ENCODE measurements around the gene MLLT11.

The MLLT11 gene

DNA sequence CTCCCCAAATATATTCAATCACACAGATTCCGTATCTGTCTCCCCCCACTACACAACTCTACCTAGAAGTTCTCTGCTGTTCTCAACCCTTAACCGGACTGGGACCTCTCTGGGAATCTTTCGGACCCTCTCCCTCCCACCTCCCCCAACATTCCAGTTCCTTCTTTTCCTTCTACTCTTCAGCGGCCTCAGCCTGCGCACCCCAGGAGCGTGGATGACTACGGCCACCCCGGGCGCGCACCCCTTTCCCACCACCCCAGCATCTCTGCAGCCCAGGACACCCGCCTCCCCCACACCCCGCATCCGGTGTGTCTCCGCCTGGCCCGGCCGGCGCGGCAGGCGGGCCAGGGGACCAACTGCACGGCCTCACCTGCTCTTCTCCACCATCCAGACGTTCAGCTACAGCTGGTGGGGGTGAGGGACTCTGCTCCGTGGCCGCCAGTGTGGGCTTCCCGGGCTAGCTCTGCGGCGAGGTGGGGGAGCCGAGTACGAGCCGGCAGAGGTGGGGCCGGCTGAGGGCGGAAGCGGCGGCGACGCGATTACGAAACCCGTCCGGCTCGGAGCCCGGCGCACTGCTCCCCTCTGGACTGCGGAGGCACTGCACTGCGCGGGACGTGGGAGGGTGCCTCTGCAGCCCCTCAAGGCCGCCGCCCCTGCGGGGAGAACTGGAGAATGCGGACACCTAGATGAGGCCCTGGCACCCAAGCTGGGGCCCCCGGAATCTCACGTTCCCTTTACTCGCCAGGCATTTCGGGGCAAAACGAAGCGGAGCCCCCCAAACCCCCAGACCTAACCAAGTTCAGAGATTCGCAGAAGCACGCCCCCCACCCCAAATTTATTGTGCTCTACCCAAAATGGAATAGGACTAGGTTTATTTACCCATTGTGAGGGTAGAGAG lies 839 bp upstream of the MLLT11 start, which contains the start of gene CDC42SE1:
Gene CDC42SE1 (minus strand): TSS at position 514 of the 898 bp plus-strand sequence. CDS start 3,892 bp downstream, outside the sequence.
- Histone ChIP-seq H3K9ac (ENCODE audit: low read depth, low read length) (peak within 1 kb of the TSS; percentile 90), H3K9me3 (ENCODE audit: control insufficient read depth, insufficient read depth, low read length) (no peaks in the 10 kb centered on the region), H3K27me3 (ENCODE audit: control insufficient read depth, insufficient read depth, low read length) (no peaks in the 10 kb centered on the region), H3K4me3 (ENCODE audit: low read depth, low read length) (peak within 1 kb of the TSS; percentile 95), H3K4me1 (ENCODE audit: control insufficient read depth, insufficient read depth, low read length) (peaks cover 10% of the 10 kb centered on the region), H3K36me3 (ENCODE audit: control insufficient read depth, insufficient read depth, low read length) (peaks cover 9% of the 10 kb centered on the region)

DNA sequence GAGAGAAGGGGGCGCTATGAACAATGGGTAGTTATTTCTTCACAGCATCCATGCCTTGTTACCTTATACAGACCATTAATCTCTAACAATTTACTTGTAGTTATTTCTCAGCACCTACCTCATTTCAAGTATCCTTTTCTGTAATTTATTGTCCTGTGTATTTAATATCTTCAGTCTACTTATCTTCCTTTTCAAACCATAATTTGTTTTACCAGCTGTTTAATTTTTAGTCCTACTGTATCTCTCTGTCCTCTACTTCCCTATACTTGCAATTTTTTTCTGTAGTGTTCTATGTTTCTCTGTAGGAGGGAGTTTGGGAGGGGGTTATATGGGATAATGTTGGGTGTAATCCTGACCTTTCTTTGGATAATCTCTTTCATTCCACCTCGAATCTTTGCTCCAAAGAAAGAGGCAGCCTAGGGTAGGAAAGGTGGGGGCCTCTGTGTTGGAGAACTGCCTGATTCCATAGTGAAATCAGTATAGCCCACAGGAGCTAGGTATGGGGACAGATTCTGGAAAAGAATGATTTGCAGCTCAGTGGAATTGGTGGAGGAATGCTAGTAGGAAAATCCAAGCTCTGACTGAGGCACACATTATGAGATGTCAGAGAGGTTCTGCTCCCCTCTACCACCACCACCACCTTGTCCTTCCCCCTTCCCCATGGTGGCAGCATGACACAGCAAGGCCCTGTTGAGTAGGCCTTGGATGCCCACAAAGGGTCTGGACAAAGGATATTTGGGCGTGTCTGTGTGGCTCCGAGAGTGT lies 642 bp downstream of the MLLT11 start:
- Histone ChIP-seq H3K9me3 (ENCODE audit: control insufficient read depth, insufficient read depth, low read length) (no peaks in the 10 kb centered on the region), H3K4me1 (ENCODE audit: control insufficient read depth, insufficient read depth, low read length) (peaks cover 11% of the 10 kb centered on the region), H3K9ac (ENCODE audit: low read depth, low read length) (peak overlapping the region; percentile 61), H3K4me3 (ENCODE audit: low read depth, low read length) (peak overlapping the region; percentile 95), H3K27me3 (ENCODE audit: control insufficient read depth, insufficient read depth, low read length) (no peaks in the 10 kb centered on the region), H3K36me3 (ENCODE audit: control insufficient read depth, insufficient read depth, low read length) (peaks cover 1% of the 10 kb centered on the region)

DNA sequence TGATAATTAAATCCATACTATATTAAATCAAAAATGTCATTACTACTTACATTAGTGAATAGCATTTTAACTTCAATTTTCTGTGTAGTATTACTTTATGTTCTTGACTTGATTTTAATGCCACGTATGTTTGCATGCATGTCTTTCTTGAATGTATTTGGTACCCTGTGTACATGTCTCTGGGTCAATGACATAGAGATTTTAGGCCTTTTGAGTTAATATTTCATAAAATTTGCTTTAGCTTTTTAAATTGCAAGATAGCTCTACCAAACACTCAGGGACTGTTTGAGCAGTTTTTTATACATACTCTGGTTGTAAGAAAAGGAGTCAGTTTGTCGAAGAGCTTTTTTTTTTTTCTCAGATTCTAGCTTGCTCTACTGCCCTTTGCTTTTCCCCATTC lies 1.5 kb downstream of the MLLT11 start:
- Histone ChIP-seq H3K9me3 (ENCODE audit: control insufficient read depth, insufficient read depth, low read length) (no peaks in the 10 kb centered on the region), H3K4me3 (ENCODE audit: low read depth, low read length) (peak overlapping the region; percentile 95), H3K4me1 (ENCODE audit: control insufficient read depth, insufficient read depth, low read length) (peaks cover 11% of the 10 kb centered on the region), H3K27me3 (ENCODE audit: control insufficient read depth, insufficient read depth, low read length) (no peaks in the 10 kb centered on the region), H3K36me3 (ENCODE audit: control insufficient read depth, insufficient read depth, low read length) (no peaks in the 10 kb centered on the region), H3K9ac (ENCODE audit: low read depth, low read length) (no peak overlapping the region)

DNA sequence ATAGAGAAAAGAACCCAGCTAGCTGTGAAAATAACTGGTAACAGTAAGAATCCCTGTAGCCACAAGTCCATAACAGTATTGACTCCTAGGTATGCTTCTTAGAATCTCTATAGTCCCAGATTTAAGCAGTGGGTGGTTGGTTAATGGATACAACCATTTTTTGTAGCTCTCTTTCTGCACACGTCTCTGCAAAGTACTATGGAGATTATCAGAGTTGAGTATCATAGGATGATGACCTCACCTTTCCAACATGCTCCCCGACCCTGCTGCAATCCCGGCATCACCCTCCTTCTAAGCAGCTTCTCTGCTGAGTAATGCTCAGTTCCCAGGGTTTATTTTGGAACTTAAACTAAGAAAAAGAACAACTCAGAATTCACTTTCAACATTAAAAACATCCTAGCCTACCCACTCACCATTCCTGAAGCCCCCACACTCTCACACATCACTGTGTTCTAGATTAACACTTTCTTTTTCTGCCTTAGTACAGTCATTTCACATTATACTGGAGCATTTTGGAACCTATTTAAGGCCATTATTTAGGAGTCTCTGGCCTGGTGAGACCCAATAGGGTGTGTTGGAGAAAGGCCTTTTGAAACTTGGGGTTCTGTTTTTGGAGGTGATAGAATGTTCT lies 2.7 kb downstream of the MLLT11 start:
- Histone ChIP-seq H3K27me3 (ENCODE audit: control insufficient read depth, insufficient read depth, low read length) (no peaks in the 10 kb centered on the region), H3K9me3 (ENCODE audit: control insufficient read depth, insufficient read depth, low read length) (no peaks in the 10 kb centered on the region), H3K4me1 (ENCODE audit: control insufficient read depth, insufficient read depth, low read length) (peaks cover 10% of the 10 kb centered on the region), H3K9ac (ENCODE audit: low read depth, low read length) (no peak overlapping the region), H3K36me3 (ENCODE audit: control insufficient read depth, insufficient read depth, low read length) (no peaks in the 10 kb centered on the region), H3K4me3 (ENCODE audit: low read depth, low read length) (no peak overlapping the region)

DNA sequence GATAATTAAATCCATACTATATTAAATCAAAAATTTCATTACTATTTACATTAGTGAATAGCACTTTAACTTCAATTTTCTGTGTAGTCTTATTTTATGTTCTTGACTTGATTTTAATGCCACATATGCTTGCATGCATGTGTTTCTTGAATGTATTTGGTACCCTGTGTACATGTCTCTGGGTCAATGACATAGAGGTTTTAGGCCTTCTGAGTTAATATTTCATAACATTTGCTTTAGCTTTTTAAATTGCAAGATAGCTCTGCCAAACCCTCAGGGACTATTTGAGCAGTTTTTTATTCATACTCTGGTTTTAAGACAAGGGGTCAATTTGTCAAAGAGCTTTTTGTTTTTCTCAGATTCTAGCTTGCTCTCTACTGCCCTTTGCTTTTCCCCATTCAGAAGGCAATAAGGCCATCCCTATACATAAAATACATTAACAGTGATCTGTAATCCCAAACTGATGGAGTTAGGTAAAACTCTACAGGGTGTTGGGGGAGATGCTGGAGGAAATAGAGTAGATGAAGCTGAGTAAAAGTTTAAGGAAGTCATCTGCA lies 5.0 kb downstream of the MLLT11 start:
- Histone ChIP-seq H3K9ac (ENCODE audit: low read depth, low read length) (no peak overlapping the region), H3K4me3 (ENCODE audit: low read depth, low read length) (no peak overlapping the region), H3K27me3 (ENCODE audit: control insufficient read depth, insufficient read depth, low read length) (no peaks in the 10 kb centered on the region), H3K4me1 (ENCODE audit: control insufficient read depth, insufficient read depth, low read length) (peaks cover 7% of the 10 kb centered on the region), H3K36me3 (ENCODE audit: control insufficient read depth, insufficient read depth, low read length) (no peaks in the 10 kb centered on the region), H3K9me3 (ENCODE audit: control insufficient read depth, insufficient read depth, low read length) (no peaks in the 10 kb centered on the region)

DNA sequence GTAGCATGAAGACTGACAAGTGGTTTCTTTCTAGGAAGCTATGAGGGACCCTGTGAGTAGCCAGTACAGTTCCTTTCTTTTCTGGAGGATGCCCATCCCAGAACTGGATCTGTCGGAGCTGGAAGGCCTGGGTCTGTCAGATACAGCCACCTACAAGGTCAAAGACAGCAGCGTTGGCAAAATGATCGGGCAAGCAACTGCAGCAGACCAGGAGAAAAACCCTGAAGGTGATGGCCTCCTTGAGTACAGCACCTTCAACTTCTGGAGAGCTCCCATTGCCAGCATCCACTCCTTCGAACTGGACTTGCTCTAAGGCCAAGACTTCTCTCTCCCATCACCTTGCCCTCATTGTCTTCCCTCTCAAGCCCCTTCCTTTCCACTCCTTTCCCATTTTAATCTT lies 7.0 kb downstream of the MLLT11 start:
- no peak overlapping the region for H3K4me3 ChIP-seq (ENCODE audit: low read depth, low read length)
- peaks cover 3% of the 10 kb centered on the region for H3K4me1 ChIP-seq (ENCODE audit: control insufficient read depth, insufficient read depth, low read length)
- no peaks in the 10 kb centered on the region for H3K27me3 ChIP-seq (ENCODE audit: control insufficient read depth, insufficient read depth, low read length)
- H3K9ac ChIP-seq (ENCODE audit: low read depth, low read length) = no peak overlapping the region
- H3K9me3 ChIP-seq (ENCODE audit: control insufficient read depth, insufficient read depth, low read length) = no peaks in the 10 kb centered on the region
- no peaks in the 10 kb centered on the region for H3K36me3 ChIP-seq (ENCODE audit: control insufficient read depth, insufficient read depth, low read length)

DNA sequence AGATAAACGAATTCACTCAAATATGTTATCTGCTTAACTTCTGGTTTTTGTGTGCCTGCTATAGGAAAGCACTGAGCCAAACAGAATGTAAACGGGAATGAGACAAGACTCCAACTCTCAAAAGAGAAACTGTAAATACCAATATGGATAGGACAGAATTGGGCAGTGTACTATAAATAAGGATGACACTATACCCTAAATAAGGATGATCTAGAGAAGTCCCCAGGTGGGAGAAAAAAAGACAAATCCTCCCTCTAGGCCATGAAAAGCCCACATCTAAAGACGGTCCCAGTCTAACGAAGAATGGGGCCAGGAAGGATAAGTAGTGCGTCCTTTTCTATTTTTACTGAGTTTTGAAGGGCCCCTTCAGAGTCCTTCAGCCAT lies 8.9 kb downstream of the MLLT11 start:
- no peak overlapping the region for H3K9ac ChIP-seq (ENCODE audit: low read depth, low read length)
- H3K4me1 ChIP-seq (ENCODE audit: control insufficient read depth, insufficient read depth, low read length) = peaks cover 3% of the 10 kb centered on the region

DNA sequence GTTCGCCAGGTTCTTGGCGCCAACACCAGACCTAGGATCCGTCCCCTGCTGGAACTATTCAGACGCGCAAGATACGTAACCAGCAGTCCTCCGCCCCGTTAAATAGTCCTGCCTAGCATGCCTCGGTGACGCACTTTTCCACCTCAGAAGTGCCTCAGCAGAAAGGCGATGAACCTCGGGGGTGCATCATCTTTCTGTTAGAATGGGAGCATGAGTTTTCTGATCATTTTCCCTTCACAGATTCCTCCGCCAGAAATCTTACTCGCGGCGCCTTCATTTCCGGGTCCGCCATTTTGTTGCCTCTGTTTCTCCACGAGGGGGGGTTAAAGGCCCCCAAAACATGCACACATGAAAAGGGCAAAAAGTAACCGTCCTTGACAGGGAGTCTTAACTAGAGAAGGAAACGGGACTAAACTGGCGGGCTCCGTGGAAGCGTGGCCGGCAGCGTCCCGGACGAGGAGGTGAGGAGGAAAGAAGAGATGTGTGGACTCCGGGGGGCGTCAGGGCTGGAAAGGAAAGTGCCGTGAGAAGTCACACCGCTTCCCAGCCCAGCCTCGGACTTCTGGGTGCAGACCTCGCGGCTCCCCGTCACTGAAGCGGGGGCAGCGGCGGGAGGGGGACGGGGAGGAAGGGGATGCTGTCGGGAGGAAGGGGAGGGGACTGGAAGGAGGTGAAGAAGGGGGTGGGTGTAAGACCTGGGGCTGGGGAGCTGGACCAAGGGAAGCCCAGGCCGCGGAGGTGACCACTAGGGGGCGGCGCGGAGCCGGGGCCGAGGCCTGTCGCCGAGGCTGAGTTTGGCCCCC lies 10.5 kb downstream of the MLLT11 start, which contains the start of gene GABPB2:
Gene GABPB2 (plus strand): TSS at position 288 of the 803 bp plus-strand sequence. CDS start 17,429 bp downstream, outside the sequence.
- Histone ChIP-seq H3K4me3 (ENCODE audit: low read depth, low read length) (peak within 1 kb of the TSS; percentile 89), H3K9me3 (ENCODE audit: control insufficient read depth, insufficient read depth, low read length) (no peaks in the 10 kb centered on the region), H3K27me3 (ENCODE audit: control insufficient read depth, insufficient read depth, low read length) (no peaks in the 10 kb centered on the region), H3K9ac (ENCODE audit: low read depth, low read length) (peak within 1 kb of the TSS; percentile 97), H3K4me1 (ENCODE audit: control insufficient read depth, insufficient read depth, low read length) (no peaks in the 10 kb centered on the region), H3K36me3 (ENCODE audit: control insufficient read depth, insufficient read depth, low read length) (no peaks in the 10 kb centered on the region)

More for the DNA sequence above, 8.9 kb downstream of the MLLT11 start:
- H3K27me3 ChIP-seq (ENCODE audit: control insufficient read depth, insufficient read depth, low read length) = no peaks in the 10 kb centered on the region
- H3K36me3 ChIP-seq (ENCODE audit: control insufficient read depth, insufficient read depth, low read length) = no peaks in the 10 kb centered on the region
- H3K9me3 ChIP-seq (ENCODE audit: control insufficient read depth, insufficient read depth, low read length) = no peaks in the 10 kb centered on the region
- no peak overlapping the region for H3K4me3 ChIP-seq (ENCODE audit: low read depth, low read length)

DNA sequence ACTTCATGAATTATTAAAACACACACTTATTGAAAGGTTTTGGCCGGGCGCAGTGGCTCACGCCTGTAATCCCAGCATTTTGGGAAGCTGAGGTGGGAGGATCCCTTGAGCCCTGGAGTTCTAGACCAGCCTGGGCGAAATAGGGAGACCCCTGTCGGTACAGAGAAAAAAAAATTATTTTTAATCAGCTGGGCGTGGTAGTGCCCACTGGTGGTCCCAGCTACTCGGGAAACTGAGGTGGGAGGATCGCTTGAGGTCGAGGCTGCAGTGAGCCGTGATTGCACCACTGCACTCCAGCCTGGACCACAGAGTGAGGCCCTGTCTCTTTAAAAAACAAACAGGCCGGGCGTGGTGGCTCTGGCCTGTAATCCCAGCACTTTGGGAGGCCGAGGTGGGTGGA lies 12.0 kb downstream of the MLLT11 start:
- no peaks in the 10 kb centered on the region for H3K36me3 ChIP-seq (ENCODE audit: control insufficient read depth, insufficient read depth, low read length)
- no peaks in the 10 kb centered on the region for H3K9me3 ChIP-seq (ENCODE audit: control insufficient read depth, insufficient read depth, low read length)
- H3K27me3 ChIP-seq (ENCODE audit: control insufficient read depth, insufficient read depth, low read length) = no peaks in the 10 kb centered on the region
- H3K4me1 ChIP-seq (ENCODE audit: control insufficient read depth, insufficient read depth, low read length) = no peaks in the 10 kb centered on the region
- H3K9ac ChIP-seq (ENCODE audit: low read depth, low read length) = no peak overlapping the region
- H3K4me3 ChIP-seq (ENCODE audit: low read depth, low read length) = no peak overlapping the region

DNA sequence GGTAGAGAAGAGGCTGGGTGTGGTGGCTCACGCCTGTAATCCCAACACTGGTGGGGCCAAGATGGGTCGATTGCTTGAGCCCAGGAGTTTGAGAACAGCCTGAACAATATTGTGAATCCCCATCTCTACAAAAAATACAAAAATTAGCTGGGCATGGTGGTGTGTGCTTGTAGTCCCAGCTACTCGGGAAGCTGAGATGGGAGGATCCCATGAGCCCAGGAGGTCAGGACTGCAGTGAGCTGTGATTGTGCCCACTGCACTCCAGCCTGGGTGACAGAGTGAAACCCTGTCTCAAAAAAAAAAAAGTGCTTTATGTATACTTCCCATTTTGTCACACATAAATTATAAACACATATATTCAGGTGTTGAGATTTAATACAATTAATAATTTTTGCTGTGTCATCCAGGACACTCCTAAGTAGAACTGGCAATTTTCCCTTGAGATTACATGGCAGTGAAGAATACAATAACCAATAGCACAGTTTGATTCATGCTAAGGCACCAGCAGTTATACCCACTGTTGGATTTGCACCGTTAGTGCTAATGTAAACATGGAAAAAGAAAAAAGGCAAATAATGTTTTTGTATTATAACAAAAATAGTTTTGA lies 25.9 kb downstream of the MLLT11 start:
- H3K4me3 ChIP-seq (ENCODE audit: low read depth, low read length) = no peak overlapping the region
- no peaks in the 10 kb centered on the region for H3K9me3 ChIP-seq (ENCODE audit: control insufficient read depth, insufficient read depth, low read length)
- H3K9ac ChIP-seq (ENCODE audit: low read depth, low read length) = peak overlapping the region; percentile 12
- H3K36me3 ChIP-seq (ENCODE audit: control insufficient read depth, insufficient read depth, low read length) = no peaks in the 10 kb centered on the region
- H3K27me3 ChIP-seq (ENCODE audit: control insufficient read depth, insufficient read depth, low read length) = no peaks in the 10 kb centered on the region
- no peaks in the 10 kb centered on the region for H3K4me1 ChIP-seq (ENCODE audit: control insufficient read depth, insufficient read depth, low read length)
